ENCODE data around the gene EDDM3A.
"Not testable (repeated sequence)": the region's sequence is repeated elsewhere in the genome, so short reads cannot be mapped to it uniquely, and the experiment has no call there.

The EDDM3A gene, protein sequence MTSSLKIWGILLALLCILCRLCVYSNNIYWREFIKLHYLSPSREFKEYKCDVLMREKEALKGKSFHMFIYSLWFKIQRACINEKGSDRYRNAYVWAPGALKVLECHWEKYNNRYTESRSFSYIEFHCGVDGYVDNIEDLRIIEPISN

DNA sequence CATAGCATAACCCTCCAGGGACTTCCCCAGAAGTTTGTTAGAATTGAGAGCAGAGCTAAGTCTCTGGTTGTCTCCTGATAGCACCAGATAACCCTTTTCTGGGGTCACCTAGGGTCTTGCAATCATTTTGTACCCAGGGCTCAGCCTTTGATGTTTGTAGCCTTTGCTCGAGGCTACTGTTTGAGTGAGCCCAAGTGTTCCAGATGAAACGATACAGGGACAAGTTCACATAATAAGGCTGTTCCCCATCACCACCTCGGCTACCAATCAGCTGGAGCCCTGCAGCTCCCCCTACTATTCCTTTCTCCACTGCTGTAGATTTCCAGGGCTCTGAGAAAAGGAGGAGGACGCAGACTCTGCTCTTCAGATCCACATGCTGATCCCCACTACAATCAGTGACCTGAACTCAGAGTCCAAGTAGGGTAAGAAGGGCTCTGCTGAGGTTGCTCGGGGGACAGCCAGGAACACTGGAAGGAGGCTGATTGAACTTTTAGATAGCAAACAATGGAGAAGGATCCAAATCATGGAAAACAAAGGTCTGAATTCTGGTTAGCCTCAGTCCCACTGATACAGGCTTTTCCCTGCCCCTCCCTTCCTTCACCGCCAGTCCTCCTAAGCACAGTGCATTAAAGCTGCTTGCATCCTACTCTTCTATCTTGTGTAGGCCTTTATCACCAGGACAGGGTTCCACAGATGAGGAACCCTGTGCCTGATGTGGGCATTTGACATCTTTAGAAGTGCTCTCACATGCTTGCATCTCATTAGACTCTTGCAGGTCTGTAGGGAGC is at the start of gene EDDM3A:
Gene EDDM3A (plus strand): TSS at position 317 of the 788 bp plus-strand sequence. CDS start 1,694 bp downstream, outside the sequence.
- no peak within 1 kb of the TSS for H3K9ac ChIP-seq (ENCODE audit: low read depth in 1 of 2, low read length in 2 of 2)
- H3K27ac ChIP-seq (ENCODE audit: low read depth, low read length), result no peak within 1 kb of the TSS
- H3K4me3 ChIP-seq (ENCODE audit: low read depth in 1 of 2, low read length in 2 of 2), result no peak within 1 kb of the TSS
- H3K27me3 ChIP-seq (ENCODE audit: control insufficient read depth in 1 of 2, insufficient read depth in 2 of 2, low read length in 2 of 2), result no peaks in the 10 kb centered on the region
- peaks cover 0 to 7% of the 10 kb centered on the region in 2 donors for H3K4me1 ChIP-seq (ENCODE audit: control insufficient read depth in 1 of 2, insufficient read depth in 2 of 2, low read length in 2 of 2)
- H3K9me3 ChIP-seq (ENCODE audit: control insufficient read depth in 1 of 2, low read length in 2 of 2), result no peaks in the 10 kb centered on the region
- no peaks in the 10 kb centered on the region for H3K36me3 ChIP-seq (ENCODE audit: control insufficient read depth in 1 of 2, insufficient read depth in 2 of 2, low read length in 2 of 2)

DNA sequence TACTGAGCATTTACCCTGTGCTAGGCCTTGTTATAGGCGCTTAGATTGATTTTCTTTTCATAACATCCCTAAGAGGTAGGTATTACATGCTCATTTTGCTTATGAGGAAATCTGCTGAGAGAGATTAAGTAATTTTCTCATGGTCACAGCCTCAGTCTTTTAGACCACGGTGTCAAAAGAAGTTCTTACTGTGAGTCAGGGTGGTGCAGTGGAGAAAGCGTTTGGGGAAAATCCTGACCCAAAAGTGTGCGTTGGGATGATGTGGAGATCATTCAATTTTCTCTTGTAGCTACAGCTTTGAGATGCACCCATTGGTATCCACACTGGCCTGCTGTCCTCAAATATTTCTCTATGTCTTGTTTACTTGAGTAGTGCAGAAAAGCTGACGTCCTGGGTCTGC is 48.9 kb upstream of the EDDM3A start:
- H3K9ac ChIP-seq (ENCODE audit: low read depth in 1 of 2, low read length in 2 of 2), result no peak overlapping the region
- no peaks in the 10 kb centered on the region for H3K4me1 ChIP-seq (ENCODE audit: control insufficient read depth in 1 of 2, insufficient read depth in 2 of 2, low read length in 2 of 2)
- H3K4me3 ChIP-seq (ENCODE audit: low read depth in 1 of 2, low read length in 2 of 2), result no peak overlapping the region
- no peak overlapping the region for H3K27ac ChIP-seq (ENCODE audit: low read depth, low read length)
- no peaks in the 10 kb centered on the region for H3K27me3 ChIP-seq (ENCODE audit: control insufficient read depth in 1 of 2, insufficient read depth in 2 of 2, low read length in 2 of 2)
- H3K36me3 ChIP-seq (ENCODE audit: control insufficient read depth in 1 of 2, insufficient read depth in 2 of 2, low read length in 2 of 2), result peaks cover 14 to 18% of the 10 kb centered on the region in 2 donors
- H3K9me3 ChIP-seq (ENCODE audit: control insufficient read depth in 1 of 2, low read length in 2 of 2), result no peaks in the 10 kb centered on the region

DNA sequence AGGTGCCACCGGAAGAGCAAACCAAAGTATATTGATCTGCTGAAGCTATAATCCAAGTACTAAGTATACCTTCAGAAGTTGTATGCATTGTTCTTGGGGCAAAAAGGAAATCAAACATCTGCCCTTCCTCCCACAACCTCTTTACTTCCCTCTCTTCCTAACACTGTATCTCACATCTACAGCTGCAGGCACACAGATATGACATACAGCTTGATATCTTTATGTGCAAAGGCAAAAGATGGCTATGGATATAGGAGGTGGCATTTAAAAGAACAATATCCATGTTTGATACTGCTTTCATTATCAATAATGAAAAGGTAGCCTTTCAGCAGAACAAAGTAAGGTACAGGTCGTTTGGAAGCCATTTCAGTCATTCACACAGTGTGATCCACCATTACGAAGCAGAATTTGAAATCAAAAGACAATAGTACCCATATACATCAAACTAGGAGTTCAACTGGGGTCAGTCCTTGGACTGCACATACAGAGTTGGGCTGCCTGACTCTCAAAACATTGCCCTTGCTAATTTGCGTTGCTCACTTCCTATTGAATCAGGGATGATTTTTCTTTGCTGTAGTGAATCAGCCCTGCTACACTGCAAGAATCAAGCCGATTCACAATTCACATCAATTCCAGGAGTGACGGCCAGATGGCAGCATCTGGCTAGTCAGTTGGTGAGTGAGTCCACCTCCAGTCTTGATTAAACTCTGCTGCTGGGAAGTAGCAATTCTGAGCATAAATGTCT is 48.2 kb upstream of the EDDM3A start:
- no peak overlapping the region for H3K9ac ChIP-seq (ENCODE audit: low read depth in 1 of 2, low read length in 2 of 2)
- H3K36me3 ChIP-seq (ENCODE audit: control insufficient read depth in 1 of 2, insufficient read depth in 2 of 2, low read length in 2 of 2), result peaks cover 14 to 18% of the 10 kb centered on the region in 2 donors
- no peaks in the 10 kb centered on the region for H3K9me3 ChIP-seq (ENCODE audit: control insufficient read depth in 1 of 2, low read length in 2 of 2)
- H3K27me3 ChIP-seq (ENCODE audit: control insufficient read depth in 1 of 2, insufficient read depth in 2 of 2, low read length in 2 of 2), result no peaks in the 10 kb centered on the region
- H3K27ac ChIP-seq (ENCODE audit: low read depth, low read length), result no peak overlapping the region
- no peak overlapping the region for H3K4me3 ChIP-seq (ENCODE audit: low read depth in 1 of 2, low read length in 2 of 2)
- H3K4me1 ChIP-seq (ENCODE audit: control insufficient read depth in 1 of 2, insufficient read depth in 2 of 2, low read length in 2 of 2), result no peaks in the 10 kb centered on the region

DNA sequence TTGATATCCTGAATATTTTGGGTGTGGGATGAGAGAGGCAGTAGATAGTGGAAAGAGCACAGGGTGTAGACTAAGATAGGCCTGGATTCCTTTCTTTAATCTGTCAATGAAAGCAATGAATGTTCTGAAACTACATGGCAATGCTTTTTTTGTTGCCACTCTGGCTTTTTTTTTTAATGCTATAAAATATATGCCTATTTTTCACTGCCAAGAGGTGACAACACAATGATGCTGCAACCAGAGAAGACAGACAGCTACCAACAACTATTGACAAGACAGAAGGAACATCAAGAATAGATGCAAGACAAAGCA is 47.7 kb upstream of the EDDM3A start:
- Histone ChIP-seq H3K27ac (ENCODE audit: low read depth, low read length) (no peak overlapping the region), H3K4me1 (ENCODE audit: control insufficient read depth in 1 of 2, insufficient read depth in 2 of 2, low read length in 2 of 2) (no peaks in the 10 kb centered on the region), H3K27me3 (ENCODE audit: control insufficient read depth in 1 of 2, insufficient read depth in 2 of 2, low read length in 2 of 2) (no peaks in the 10 kb centered on the region), H3K4me3 (ENCODE audit: low read depth in 1 of 2, low read length in 2 of 2) (no peak overlapping the region), H3K36me3 (ENCODE audit: control insufficient read depth in 1 of 2, insufficient read depth in 2 of 2, low read length in 2 of 2) (peaks cover 14 to 18% of the 10 kb centered on the region in 2 donors), H3K9ac (ENCODE audit: low read depth in 1 of 2, low read length in 2 of 2) (no peak overlapping the region), H3K9me3 (ENCODE audit: control insufficient read depth in 1 of 2, low read length in 2 of 2) (no peaks in the 10 kb centered on the region)

DNA sequence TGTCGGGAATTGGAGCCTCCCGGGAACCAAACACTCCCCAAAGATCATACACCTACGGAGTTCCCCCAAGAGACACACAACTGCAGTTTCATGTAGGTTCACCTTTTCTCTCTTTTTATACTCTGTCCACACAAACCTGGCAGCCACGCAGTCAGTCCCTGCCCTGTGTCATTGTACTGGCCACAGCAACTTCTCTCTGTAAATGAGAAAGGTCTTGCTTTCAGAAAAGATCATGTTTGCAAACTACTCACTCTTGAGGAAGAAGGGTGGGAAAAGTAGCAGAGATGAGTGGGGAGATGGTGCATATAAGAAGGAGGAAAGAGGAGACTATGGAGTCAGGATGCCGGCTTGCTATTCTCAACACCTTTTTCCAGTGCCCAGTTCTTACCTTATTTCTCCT is 46.8 kb upstream of the EDDM3A start:
- Histone ChIP-seq H3K9me3 (ENCODE audit: control insufficient read depth in 1 of 2, low read length in 2 of 2) (no peaks in the 10 kb centered on the region), H3K4me3 (ENCODE audit: low read depth in 1 of 2, low read length in 2 of 2) (no peak overlapping the region), H3K9ac (ENCODE audit: low read depth in 1 of 2, low read length in 2 of 2) (no peak overlapping the region), H3K4me1 (ENCODE audit: control insufficient read depth in 1 of 2, insufficient read depth in 2 of 2, low read length in 2 of 2) (no peaks in the 10 kb centered on the region), H3K27me3 (ENCODE audit: control insufficient read depth in 1 of 2, insufficient read depth in 2 of 2, low read length in 2 of 2) (no peaks in the 10 kb centered on the region), H3K36me3 (ENCODE audit: control insufficient read depth in 1 of 2, insufficient read depth in 2 of 2, low read length in 2 of 2) (peaks cover 9 to 10% of the 10 kb centered on the region in 2 donors), H3K27ac (ENCODE audit: low read depth, low read length) (no peak overlapping the region)

DNA sequence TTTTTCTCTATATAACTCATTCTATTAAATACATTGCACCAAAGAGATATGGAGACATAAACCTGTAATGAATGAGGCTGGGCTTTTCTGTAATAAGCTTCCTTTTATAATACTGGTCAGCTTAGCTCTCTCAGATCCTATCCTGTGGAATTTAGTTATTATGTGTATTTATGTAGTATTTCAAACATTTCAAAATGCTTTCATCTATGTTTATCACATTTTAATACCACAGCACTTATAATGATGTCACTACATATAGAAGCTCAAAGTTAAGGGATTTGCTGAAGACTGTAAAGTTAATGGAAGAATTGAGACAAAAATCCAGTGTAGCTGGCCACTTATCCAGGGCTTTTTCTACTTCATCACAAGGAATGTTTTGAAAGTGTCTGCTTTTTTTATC is 45.8 kb upstream of the EDDM3A start:
- Histone ChIP-seq H3K27me3 (ENCODE audit: control insufficient read depth in 1 of 2, insufficient read depth in 2 of 2, low read length in 2 of 2) (no peaks in the 10 kb centered on the region), H3K9me3 (ENCODE audit: control insufficient read depth in 1 of 2, low read length in 2 of 2) (no peaks in the 10 kb centered on the region), H3K36me3 (ENCODE audit: control insufficient read depth in 1 of 2, insufficient read depth in 2 of 2, low read length in 2 of 2) (peaks cover 9% of the 10 kb centered on the region in 2 donors), H3K9ac (ENCODE audit: low read depth in 1 of 2, low read length in 2 of 2) (no peak overlapping the region), H3K27ac (ENCODE audit: low read depth, low read length) (no peak overlapping the region), H3K4me3 (ENCODE audit: low read depth in 1 of 2, low read length in 2 of 2) (no peak overlapping the region), H3K4me1 (ENCODE audit: control insufficient read depth in 1 of 2, insufficient read depth in 2 of 2, low read length in 2 of 2) (no peaks in the 10 kb centered on the region)

DNA sequence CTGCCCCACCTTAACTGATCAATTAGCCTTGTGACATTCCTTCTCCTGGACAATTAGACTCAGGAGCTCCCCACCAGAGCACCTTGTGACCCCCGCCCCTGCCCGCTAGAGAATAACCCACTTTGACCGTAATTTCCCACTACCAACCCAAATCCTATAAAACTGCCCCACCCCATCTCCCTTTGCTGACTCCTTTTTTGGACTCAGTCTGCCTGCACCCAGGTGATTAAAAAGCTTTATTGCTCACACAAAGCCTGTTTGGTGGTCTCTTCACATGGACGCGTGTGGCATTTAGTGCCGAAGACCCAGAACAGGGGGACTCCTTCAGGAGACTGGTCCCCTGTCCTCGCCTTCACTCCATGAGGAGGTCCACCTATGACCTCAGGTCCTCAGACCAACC is 44.7 kb upstream of the EDDM3A start:
- H3K36me3 ChIP-seq (ENCODE audit: control insufficient read depth in 1 of 2, insufficient read depth in 2 of 2, low read length in 2 of 2); H3K27ac ChIP-seq (ENCODE audit: low read depth, low read length); H3K9ac ChIP-seq (ENCODE audit: low read depth in 1 of 2, low read length in 2 of 2); H3K4me3 ChIP-seq (ENCODE audit: low read depth in 1 of 2, low read length in 2 of 2); H3K4me1 ChIP-seq (ENCODE audit: control insufficient read depth in 1 of 2, insufficient read depth in 2 of 2, low read length in 2 of 2); H3K9me3 ChIP-seq (ENCODE audit: control insufficient read depth in 1 of 2, low read length in 2 of 2); H3K27me3 ChIP-seq (ENCODE audit: control insufficient read depth in 1 of 2, insufficient read depth in 2 of 2, low read length in 2 of 2): not testable (repeated sequence)

DNA sequence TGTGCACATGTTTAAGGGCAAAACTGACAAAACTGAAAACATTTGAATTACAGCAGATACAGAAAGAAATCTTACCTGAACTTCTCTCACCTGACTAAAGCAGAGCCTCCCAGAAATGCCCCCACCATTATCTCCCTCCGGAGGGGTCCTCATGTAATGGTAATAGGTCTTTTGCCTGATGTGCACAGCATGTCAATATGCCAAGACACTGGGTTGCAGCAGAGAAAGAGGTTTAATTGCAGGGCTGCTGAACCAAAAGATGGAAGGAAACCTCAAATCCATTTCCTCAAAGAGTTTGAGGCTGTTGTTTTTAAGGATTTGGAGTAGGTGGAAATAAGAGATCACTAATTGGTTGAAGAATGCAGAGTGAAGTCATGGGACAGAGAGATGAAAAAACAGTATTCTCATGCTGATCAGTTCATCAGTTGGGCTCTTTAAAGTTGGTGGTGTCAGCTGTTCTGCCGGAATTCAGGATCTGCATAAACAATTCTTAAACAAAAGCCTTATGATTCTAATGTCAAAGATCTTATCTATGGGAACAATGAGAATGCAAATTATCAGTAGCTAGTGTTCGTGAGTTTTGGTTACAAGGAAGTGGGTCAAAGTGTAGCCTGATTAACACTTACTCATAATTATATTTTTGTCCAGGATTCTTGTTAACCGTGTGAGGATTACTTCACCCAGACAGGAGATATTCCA is 38.9 kb upstream of the EDDM3A start:
- H3K9ac ChIP-seq (ENCODE audit: low read depth in 1 of 2, low read length in 2 of 2), result no peak overlapping the region
- H3K27me3 ChIP-seq (ENCODE audit: control insufficient read depth in 1 of 2, insufficient read depth in 2 of 2, low read length in 2 of 2), result no peaks in the 10 kb centered on the region
- peaks cover 0 to 6% of the 10 kb centered on the region in 2 donors for H3K9me3 ChIP-seq (ENCODE audit: control insufficient read depth in 1 of 2, low read length in 2 of 2)
- no peaks in the 10 kb centered on the region for H3K36me3 ChIP-seq (ENCODE audit: control insufficient read depth in 1 of 2, insufficient read depth in 2 of 2, low read length in 2 of 2)
- H3K4me1 ChIP-seq (ENCODE audit: control insufficient read depth in 1 of 2, insufficient read depth in 2 of 2, low read length in 2 of 2), result no peaks in the 10 kb centered on the region
- H3K4me3 ChIP-seq (ENCODE audit: low read depth in 1 of 2, low read length in 2 of 2), result no peak overlapping the region
- no peak overlapping the region for H3K27ac ChIP-seq (ENCODE audit: low read depth, low read length)

DNA sequence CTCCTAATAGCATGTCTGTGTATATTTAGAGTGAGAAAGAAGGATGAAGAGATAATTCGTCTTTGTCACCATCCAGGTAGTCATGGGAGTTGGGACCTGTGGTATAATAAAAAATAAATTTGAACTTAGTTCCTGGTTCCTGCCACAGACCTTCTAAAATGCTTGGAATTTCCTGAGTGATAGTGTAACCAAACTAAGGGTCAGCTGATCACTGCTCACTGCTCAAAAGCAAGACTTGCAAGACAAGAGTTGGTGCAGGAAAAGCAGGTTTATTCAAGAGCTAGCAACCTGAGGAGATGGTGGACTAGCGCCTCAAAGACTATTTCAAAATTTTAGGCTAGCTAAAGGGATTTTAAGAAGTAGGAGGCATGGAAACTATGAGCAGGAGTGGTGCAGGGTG is 38.1 kb upstream of the EDDM3A start:
- Histone ChIP-seq H3K9me3 (ENCODE audit: control insufficient read depth in 1 of 2, low read length in 2 of 2) (peaks cover 0 to 6% of the 10 kb centered on the region in 2 donors), H3K27me3 (ENCODE audit: control insufficient read depth in 1 of 2, insufficient read depth in 2 of 2, low read length in 2 of 2) (no peaks in the 10 kb centered on the region), H3K4me1 (ENCODE audit: control insufficient read depth in 1 of 2, insufficient read depth in 2 of 2, low read length in 2 of 2) (no peaks in the 10 kb centered on the region), H3K9ac (ENCODE audit: low read depth in 1 of 2, low read length in 2 of 2) (no peak overlapping the region), H3K27ac (ENCODE audit: low read depth, low read length) (no peak overlapping the region), H3K4me3 (ENCODE audit: low read depth in 1 of 2, low read length in 2 of 2) (no peak overlapping the region), H3K36me3 (ENCODE audit: control insufficient read depth in 1 of 2, insufficient read depth in 2 of 2, low read length in 2 of 2) (no peaks in the 10 kb centered on the region)

DNA sequence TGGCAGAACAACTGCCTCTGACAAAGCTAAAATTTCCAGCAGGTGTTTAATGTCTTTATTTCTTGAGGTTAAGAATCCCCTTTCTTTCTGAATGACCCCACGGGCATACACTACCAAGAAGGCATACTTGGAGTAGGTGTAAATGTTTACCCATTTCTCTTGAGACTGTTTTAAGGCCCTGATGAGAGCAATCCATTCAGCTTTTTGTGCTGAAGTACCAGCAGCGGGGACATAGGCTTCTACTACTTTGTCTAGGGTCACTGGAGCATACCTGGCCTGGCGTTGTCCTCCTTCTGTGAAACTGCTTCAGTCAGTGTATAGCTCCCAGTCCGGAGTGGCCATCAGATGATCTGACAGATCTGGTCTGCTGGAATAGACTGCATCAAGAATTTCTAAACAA is 34.4 kb upstream of the EDDM3A start:
- Histone ChIP-seq H3K9ac (ENCODE audit: low read depth in 1 of 2, low read length in 2 of 2) (no peak overlapping the region), H3K36me3 (ENCODE audit: control insufficient read depth in 1 of 2, insufficient read depth in 2 of 2, low read length in 2 of 2) (no peaks in the 10 kb centered on the region), H3K27ac (ENCODE audit: low read depth, low read length) (no peak overlapping the region), H3K4me3 (ENCODE audit: low read depth in 1 of 2, low read length in 2 of 2) (no peak overlapping the region), H3K9me3 (ENCODE audit: control insufficient read depth in 1 of 2, low read length in 2 of 2) (peaks cover 0 to 6% of the 10 kb centered on the region in 2 donors), H3K27me3 (ENCODE audit: control insufficient read depth in 1 of 2, insufficient read depth in 2 of 2, low read length in 2 of 2) (no peaks in the 10 kb centered on the region), H3K4me1 (ENCODE audit: control insufficient read depth in 1 of 2, insufficient read depth in 2 of 2, low read length in 2 of 2) (peaks cover 0 to 9% of the 10 kb centered on the region in 2 donors)

Data from duodenal mucosa (tissue), 2 donors.